ENCODE data around the gene FAM83C.

GRCh38 chr20:35299780-35300179 is 7.6 kb upstream of the FAM83C start:
- TF ChIP-seq CTCF (IDR thresholded peaks at IDR 0.05) (no peak), EZH2 (IDR thresholded peaks at IDR 0.05) (no peak), EZH2phosphoT487 (IDR thresholded peaks at IDR 0.05) (no peak)
